Gastroesophageal sphincter (tissue), 4 donors: ENCODE data around the gene PAPPA2. TPM values are rescaled to one million over a fixed set of nuclear protein-coding genes. Genes with fewer than 3 reads are reported as not detected.

ENCODE experiments used
- ATAC-seq: fragments of 150-250 bp; one replicate; pipeline ENCODE4 v1.9.1; 2016; ENCODE audit warnings: mild to moderate bottlenecking, moderate library complexity
- H3K27ac ChIP-seq, 4 donors: fragments of 200-600 bp; sonication (generic) in 3 of 4; 1 replicate in 3 of 4; 2 replicates in 1 of 4; pipeline ENCODE4 v1.5.1; 2016 to 2019
- H3K27me3 ChIP-seq: fragments of 200-600 bp; sonication (generic); one replicate; pipeline ENCODE4 v1.5.1; 2019
- H3K36me3 ChIP-seq, 2 donors: fragments of 200-600 bp; sonication (generic); one replicate each; pipeline ENCODE4 v1.5.1; 2019; ENCODE audit warnings: control low read depth in 1 of 2
- H3K4me1 ChIP-seq, 3 donors: fragments of 200-600 bp; sonication (generic); 1 replicate in 2 of 3; 2 replicates in 1 of 3; pipeline ENCODE4 v1.5.1; 2016 to 2019; ENCODE audit warnings: control low read depth in 2 of 3
- H3K4me3 ChIP-seq, 2 donors: fragments of 200-600 bp; sonication (generic); one replicate each; pipeline ENCODE4 v1.5.1; 2019; ENCODE audit warnings: mild to moderate bottlenecking in 1 of 2, moderate library complexity in 1 of 2
- H3K9me3 ChIP-seq, 3 donors: fragments of 200-600 bp; sonication (generic); one replicate each; pipeline ENCODE4 v1.5.1; 2017 to 2019; ENCODE audit warnings: control low read depth in 2 of 3
- EP300 ChIP-seq: sonication (generic); formaldehyde crosslinking; IDR thresholded peaks from one replicate; pipeline ENCODE4 v1.6.1; 2017; ENCODE audit warnings: antibody characterized with exemption, mild to moderate bottlenecking
- POLR2A ChIP-seq, 2 donors: fragments of 450-650 bp; IDR thresholded peaks; one replicate each; pipeline ENCODE4 v1.6.1; 2017; ENCODE audit warnings: antibody characterized with exemption in 2 of 2, mild to moderate bottlenecking in 2 of 2, moderate library complexity in 1 of 2
- POLR2AphosphoS5 ChIP-seq: sonication (generic); formaldehyde crosslinking; IDR thresholded peaks from one replicate; pipeline ENCODE4 v1.6.1; 2017; ENCODE audit warnings: antibody characterized with exemption
- WGBS, 2 donors: methylation state at CpG; one replicate each; pipeline ENCODE4 v1.1.5; 2018; ENCODE audit warnings: low coverage in 1 of 2; 5-methylcytosine and 5-hydroxymethylcytosine counted together
- total RNA-seq, 4 donors: library from RNA; depleted of rRNA; stranded (reverse); fragments of >200 nt; gene quantifications; one replicate each; pipeline ENCODE4 v1.1.0, GENCODE V29; 2016
- TF ChIP-seq, protein P1 (sequence below), 4 experiments: fragments of 200-600 bp in 2 of 4; fragments of 450-650 bp in 2 of 4; sonication (generic) in 1 of 4; IDR thresholded peaks; one replicate each; pipeline ENCODE4 v1.5.1; 2017 to 2019; ENCODE audit warnings: antibody characterized with exemption in 4 of 4, mild to moderate bottlenecking in 2 of 4, moderate library complexity in 2 of 4

PAPPA2 gene
- total RNA-seq, 4 donors from 2014 or later = 0.10 to 0.54 (median 0.14) TPM

GRCh38 chr1:176853503-176853902, 390.5 kb downstream of the PAPPA2 start:
- Histone ChIP-seq H3K36me3 (no peaks in the 10 kb centered on the region), H3K27ac (no peak overlapping the region), H3K4me3 (no peak overlapping the region), H3K27me3 (no peaks in the 10 kb centered on the region), H3K4me1 (no peaks in the 10 kb centered on the region), H3K9me3 (no peaks in the 10 kb centered on the region)
- WGBS, 2 donors = 55% methylated on average over 2 of the region's 3 CpGs; no CpG with 5 or more reads in 1 of the 2 donors
- ATAC-seq = no peak
- TF ChIP-seq POLR2A (IDR thresholded peaks at IDR 0.05) (no peak), POLR2AphosphoS5 (no peak), EP300 (no peak)
- TF ChIP-seq, protein P1, sequence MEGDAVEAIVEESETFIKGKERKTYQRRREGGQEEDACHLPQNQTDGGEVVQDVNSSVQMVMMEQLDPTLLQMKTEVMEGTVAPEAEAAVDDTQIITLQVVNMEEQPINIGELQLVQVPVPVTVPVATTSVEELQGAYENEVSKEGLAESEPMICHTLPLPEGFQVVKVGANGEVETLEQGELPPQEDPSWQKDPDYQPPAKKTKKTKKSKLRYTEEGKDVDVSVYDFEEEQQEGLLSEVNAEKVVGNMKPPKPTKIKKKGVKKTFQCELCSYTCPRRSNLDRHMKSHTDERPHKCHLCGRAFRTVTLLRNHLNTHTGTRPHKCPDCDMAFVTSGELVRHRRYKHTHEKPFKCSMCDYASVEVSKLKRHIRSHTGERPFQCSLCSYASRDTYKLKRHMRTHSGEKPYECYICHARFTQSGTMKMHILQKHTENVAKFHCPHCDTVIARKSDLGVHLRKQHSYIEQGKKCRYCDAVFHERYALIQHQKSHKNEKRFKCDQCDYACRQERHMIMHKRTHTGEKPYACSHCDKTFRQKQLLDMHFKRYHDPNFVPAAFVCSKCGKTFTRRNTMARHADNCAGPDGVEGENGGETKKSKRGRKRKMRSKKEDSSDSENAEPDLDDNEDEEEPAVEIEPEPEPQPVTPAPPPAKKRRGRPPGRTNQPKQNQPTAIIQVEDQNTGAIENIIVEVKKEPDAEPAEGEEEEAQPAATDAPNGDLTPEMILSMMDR (IDR thresholded peaks at IDR 0.05) = no peak

- no peak overlapping the region for H3K27ac ChIP-seq
- no peak for ATAC-seq
- no peaks in the 10 kb centered on the region for H3K27me3 ChIP-seq
- H3K4me1 ChIP-seq = no peaks in the 10 kb centered on the region
- H3K36me3 ChIP-seq = no peaks in the 10 kb centered on the region
- TF ChIP-seq POLR2A (IDR thresholded peaks at IDR 0.05) (no peak), POLR2AphosphoS5 (no peak), EP300 (no peak)
- TF ChIP-seq, protein P1 (IDR thresholded peaks at IDR 0.05) = no peak
- no peak overlapping the region for H3K4me3 ChIP-seq
- H3K9me3 ChIP-seq = no peaks in the 10 kb centered on the region
- 96% methylated on average over 4 of the region's 4 CpGs; no CpG with 5 or more reads in 1 of the 2 donors for WGBS, 2 donors
Observed at GRCh38 chr1:176854121-176854520, 391.1 kb downstream of the PAPPA2 start.

DNA sequence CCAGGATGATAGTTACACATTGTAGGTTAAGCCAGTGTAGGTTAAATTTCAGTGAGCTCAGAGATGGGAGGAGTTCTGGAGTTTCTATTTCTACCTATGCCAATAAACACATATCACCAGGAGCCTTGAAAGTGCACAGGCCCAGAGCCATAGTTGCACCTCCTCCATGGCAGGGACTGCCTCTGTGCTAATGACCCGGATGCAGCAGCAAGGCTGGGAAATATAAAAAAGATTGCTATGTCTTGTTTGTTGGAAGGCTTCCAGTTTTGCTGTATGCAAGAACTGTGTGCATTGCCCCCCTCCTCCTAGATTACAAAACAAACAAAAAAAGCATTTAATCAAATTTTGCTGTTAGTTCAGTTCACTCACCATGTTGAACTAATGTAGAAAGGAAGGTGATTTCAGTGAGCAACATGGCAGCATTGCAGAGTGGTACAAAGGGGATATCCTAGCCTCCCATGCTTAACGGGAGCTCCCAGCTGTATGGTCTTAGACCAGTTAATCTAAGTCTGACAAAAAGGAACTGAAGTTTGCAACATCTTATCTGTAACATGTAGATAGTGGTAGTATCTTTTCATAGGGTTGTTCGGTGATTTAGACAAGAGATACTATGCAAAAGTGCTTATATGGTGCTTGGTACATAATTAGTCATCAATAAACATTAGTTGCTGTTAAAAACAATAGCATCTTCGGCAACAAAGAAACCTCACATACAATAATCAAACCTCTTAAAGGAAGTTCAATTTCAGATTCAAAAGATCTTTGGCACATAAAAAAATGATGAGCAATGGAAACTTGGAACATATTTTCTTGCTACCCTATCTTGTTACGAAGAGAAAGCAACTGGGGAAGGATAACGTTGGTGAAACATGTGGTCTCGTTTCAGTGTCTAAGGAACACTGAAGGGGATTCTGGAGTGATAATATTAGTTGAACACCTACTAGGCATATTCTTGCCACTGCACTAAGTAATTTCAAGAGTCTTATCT, 392.1 kb downstream of the PAPPA2 start:
- H3K4me3 ChIP-seq = no peak overlapping the region
- TF ChIP-seq POLR2A (IDR thresholded peaks at IDR 0.05) (no peak), POLR2AphosphoS5 (no peak), EP300 (no peak)
- TF ChIP-seq, protein P1 (IDR thresholded peaks at IDR 0.05) = no peak
- H3K9me3 ChIP-seq = no peaks in the 10 kb centered on the region
- WGBS, 2 donors = 74 to 76% methylated on average over 6 to 7 of the region's 7 CpGs
- no peak overlapping the region for H3K27ac ChIP-seq
- no peaks in the 10 kb centered on the region for H3K36me3 ChIP-seq
- H3K4me1 ChIP-seq = no peaks in the 10 kb centered on the region
- H3K27me3 ChIP-seq = no peaks in the 10 kb centered on the region
- no peak for ATAC-seq

- no peak overlapping the region for H3K27ac ChIP-seq
- no peaks in the 10 kb centered on the region for H3K9me3 ChIP-seq
- no peaks in the 10 kb centered on the region for H3K4me1 ChIP-seq
- ATAC-seq = no peak
- WGBS, 2 donors = 46 to 71% methylated on average over 3 to 4 of the region's 4 CpGs
- TF ChIP-seq, protein P1 (IDR thresholded peaks at IDR 0.05) = no peak
- TF ChIP-seq POLR2A (IDR thresholded peaks at IDR 0.05) (no peak), EP300 (no peak), POLR2AphosphoS5 (no peak)
- no peak overlapping the region for H3K4me3 ChIP-seq
- no peaks in the 10 kb centered on the region for H3K36me3 ChIP-seq
- no peaks in the 10 kb centered on the region for H3K27me3 ChIP-seq
Observed at GRCh38 chr1:176857632-176858031, 394.7 kb downstream of the PAPPA2 start.
